Right lobe of liver (tissue), 4 donors: Measurements from ENCODE around the gene GPX7.

Source experiments
- POLR2A ChIP-seq: fragments of 450-650 bp; IDR thresholded peaks from one replicate; pipeline ENCODE4 v1.6.1; 2017; ENCODE audit warnings: antibody characterized with exemption, mild to moderate bottlenecking
- TF ChIP-seq, protein P1 (sequence below), 4 donors: fragments of 200-600 bp in 3 of 4; fragments of 450-650 bp in 1 of 4; IDR thresholded peaks; one replicate each; pipeline versions ENCODE4 v1.5.1 to v1.8.0; 2016 to 2022; ENCODE audit warnings: antibody characterized with exemption in 4 of 4, mild to moderate bottlenecking in 2 of 4
- donor health status: DM: no; HTN: no; CAD: no.
- donor health status: DM: no; HTN: no; CAD: no.
- donor health status: DM: no; HTN: yes; CAD: no.

GRCh38 chr1:52556641-52557360 is 45.4 kb upstream of the GPX7 start:
- TF ChIP-seq POLR2A, result no peak
- TF ChIP-seq, protein P1, sequence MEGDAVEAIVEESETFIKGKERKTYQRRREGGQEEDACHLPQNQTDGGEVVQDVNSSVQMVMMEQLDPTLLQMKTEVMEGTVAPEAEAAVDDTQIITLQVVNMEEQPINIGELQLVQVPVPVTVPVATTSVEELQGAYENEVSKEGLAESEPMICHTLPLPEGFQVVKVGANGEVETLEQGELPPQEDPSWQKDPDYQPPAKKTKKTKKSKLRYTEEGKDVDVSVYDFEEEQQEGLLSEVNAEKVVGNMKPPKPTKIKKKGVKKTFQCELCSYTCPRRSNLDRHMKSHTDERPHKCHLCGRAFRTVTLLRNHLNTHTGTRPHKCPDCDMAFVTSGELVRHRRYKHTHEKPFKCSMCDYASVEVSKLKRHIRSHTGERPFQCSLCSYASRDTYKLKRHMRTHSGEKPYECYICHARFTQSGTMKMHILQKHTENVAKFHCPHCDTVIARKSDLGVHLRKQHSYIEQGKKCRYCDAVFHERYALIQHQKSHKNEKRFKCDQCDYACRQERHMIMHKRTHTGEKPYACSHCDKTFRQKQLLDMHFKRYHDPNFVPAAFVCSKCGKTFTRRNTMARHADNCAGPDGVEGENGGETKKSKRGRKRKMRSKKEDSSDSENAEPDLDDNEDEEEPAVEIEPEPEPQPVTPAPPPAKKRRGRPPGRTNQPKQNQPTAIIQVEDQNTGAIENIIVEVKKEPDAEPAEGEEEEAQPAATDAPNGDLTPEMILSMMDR (IDR thresholded peaks at IDR 0.05), result no peak
